KOPT-K1 (cell line): ENCODE measurements around the gene PITPNM3.
"Not testable (repeated sequence)": the region's sequence is repeated elsewhere in the genome, so short reads cannot be mapped to it uniquely, and the experiment has no call there.

Source experiments
- H3K27ac ChIP-seq: fragments of 200-600 bp; sonication (generic); 2 replicates; pipeline ENCODE4 v1.5.1; 2016; ENCODE audit warnings: antibody characterized with exemption, mild to moderate bottlenecking, low read depth, low read length; ENCODE audit not compliant: poor library complexity, severe bottlenecking
- H3K36me3 ChIP-seq: fragments of 200-600 bp; sonication (generic); 2 replicates; pipeline ENCODE4 v1.5.1; 2017; ENCODE audit warnings: antibody characterized with exemption, mild to moderate bottlenecking, low read length, moderate library complexity; ENCODE audit not compliant: insufficient read depth
- H3K9me3 ChIP-seq: fragments of 200-600 bp; sonication (generic); 2 replicates; pipeline ENCODE4 v1.5.1; 2017; ENCODE audit warnings: antibody characterized with exemption, low read length, mild to moderate bottlenecking; ENCODE audit not compliant: insufficient read depth, poor library complexity, severe bottlenecking

PITPNM3 gene

DNA sequence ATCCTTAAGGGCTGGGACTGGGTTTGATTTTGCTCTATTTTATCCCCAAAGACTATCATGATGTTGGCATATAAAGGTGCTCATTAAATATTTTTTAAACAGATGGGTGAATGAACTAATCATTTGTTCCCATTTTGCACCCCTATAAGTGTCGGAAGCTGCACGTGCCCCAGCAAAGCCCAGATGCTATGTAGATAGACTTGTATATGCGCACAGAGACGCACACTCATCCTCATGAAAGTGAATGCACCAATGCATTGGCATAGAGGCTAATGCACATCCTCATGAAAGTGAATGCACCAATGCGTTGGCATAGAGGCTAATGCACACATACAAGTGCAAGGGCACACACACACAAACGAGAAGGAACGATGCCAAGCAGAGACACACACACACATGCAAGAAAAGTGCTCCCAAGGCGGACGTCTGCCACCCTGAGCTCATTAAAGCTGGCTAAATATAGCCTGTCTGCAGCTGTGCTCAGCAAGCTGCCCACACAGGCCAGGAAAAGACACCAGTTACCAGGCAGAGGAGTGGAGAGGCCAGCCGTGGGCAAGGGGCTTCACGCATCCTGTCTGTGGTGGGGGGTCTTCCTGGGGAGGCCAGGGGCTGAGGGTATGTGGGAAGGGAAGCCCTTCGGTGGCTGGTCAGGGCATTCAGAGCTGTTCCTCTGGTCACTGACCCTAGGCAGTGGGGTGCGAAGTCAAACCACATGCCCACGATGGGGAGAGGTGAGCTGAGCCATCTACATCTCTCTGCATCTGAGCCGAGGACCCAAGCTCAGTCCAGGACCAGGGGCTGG, 59.5 kb downstream of the PITPNM3 start:
- Histone ChIP-seq H3K36me3 (no peaks in the 10 kb centered on the region), H3K27ac (no peak overlapping the region), H3K9me3 (no peaks in the 10 kb centered on the region)

- H3K27ac ChIP-seq: no peak overlapping the region
- no peaks in the 10 kb centered on the region for H3K9me3 ChIP-seq
- H3K36me3 ChIP-seq: no peaks in the 10 kb centered on the region
Measured at GRCh38 chr17:6496116-6496481, 60.3 kb downstream of the PITPNM3 start.

DNA sequence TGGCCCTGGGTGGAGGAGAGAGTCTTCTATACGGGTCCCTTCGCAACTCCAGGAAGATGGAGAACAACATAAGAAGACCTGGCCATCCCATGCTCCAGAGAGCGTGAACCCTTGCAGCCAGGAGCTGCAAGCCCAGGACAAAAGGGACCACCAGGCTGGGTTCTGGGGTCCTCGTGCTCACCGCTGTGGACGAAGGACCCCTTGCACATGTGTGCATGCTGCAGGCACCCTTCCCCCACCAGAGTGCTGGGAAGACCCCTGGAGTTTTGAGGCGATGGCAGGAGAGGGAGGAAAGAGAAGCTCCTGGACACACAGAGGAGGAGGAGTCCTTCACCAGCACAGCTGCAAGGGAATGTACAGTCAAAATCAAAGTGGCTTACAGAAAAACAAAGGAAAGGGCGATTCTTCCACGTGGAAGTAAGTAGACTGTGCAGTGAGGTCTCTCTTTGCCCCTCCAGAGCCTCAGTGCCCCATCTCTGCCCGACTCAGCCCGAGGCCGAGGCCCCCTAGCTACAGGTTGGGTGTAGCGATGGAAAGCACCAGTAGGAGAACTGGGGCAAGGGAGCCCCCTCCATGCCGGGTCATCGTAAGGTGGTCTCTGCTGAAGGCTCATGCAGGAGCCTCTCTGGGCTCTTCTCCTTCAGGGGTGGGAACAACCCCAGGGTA, 60.8 kb downstream of the PITPNM3 start:
- Histone ChIP-seq H3K27ac (no peak overlapping the region), H3K36me3 (no peaks in the 10 kb centered on the region), H3K9me3 (no peaks in the 10 kb centered on the region)

- Histone ChIP-seq H3K9me3 (no peaks in the 10 kb centered on the region), H3K27ac (no peak overlapping the region), H3K36me3 (no peaks in the 10 kb centered on the region)
Measured at GRCh38 chr17:6494239-6494941, 62.0 kb downstream of the PITPNM3 start.

DNA sequence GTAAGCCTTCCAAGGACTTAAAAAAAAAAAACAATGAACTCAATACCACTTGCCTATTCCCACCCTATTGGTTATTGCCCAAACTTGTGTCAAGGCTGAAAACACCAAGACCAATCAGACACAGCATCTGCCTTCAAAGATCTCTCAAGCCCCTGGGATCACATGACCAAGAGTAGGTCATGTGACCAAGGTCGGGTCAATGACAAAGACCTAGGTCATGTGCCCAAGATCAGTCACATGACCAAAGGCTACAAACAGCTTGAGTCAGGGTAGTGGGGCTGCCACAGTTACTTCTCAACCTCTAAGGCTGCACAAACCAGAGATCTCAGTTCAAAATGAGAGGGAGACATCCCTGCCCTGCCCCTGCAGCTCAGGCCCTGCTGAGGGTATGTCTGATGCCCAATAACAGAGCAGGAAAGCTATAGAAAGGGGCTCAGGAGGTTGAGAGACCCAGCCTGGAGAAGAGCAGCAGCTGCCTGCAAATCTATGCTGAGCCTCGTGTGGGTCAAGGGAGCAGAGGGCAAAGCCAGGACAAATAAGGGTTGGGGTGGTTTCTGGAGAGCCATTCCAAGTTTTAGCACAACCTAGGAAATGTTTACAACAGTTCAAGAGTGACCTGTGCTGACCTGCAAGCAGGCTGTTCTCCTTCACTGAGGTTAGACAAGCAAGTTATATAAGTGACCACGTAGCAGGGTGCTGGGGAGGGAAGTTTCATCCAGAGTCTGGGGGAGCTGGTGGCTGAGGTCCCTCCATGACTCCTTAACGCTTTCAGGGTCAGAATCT, 63.3 kb downstream of the PITPNM3 start:
- H3K9me3 ChIP-seq: no peaks in the 10 kb centered on the region
- no peaks in the 10 kb centered on the region for H3K36me3 ChIP-seq
- no peak overlapping the region for H3K27ac ChIP-seq

DNA sequence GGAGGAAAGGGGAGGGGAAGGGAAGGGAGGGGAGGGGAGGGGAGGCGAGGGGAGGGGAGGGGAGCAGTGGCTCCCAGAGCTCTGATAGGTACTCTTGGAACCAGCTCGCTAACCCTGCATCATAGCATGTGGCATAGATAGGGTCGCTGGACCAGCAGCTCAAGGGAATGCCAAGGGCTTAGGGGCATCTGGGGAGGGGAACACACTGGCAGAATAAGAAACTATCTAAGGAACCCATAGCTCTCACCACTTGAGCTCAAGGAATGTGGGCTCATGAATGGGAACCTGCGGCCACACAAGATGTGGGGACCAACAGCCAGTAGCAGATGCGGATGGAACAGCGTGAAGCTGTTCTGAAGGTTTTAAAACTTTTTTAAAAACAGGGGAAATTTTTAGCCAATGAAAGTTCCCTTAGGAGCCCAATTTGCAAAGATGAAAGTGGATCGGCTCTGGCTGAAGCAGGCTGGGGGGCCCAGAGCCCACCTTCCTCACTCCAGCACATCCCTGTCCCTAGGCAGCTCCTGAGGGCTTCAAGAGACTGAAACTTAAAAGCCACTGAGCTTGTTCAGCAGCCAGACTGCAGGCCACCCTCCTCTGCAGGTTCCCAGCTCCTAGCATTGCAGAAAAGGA, 65.2 kb downstream of the PITPNM3 start:
- Histone ChIP-seq H3K27ac (no peak overlapping the region), H3K9me3 (no peaks in the 10 kb centered on the region), H3K36me3 (no peaks in the 10 kb centered on the region)

- H3K9me3 ChIP-seq: no peaks in the 10 kb centered on the region
- no peak overlapping the region for H3K27ac ChIP-seq
- H3K36me3 ChIP-seq: no peaks in the 10 kb centered on the region
Measured at GRCh38 chr17:6489016-6489550, 67.3 kb downstream of the PITPNM3 start.

- Histone ChIP-seq H3K27ac (no peak overlapping the region), H3K9me3 (no peaks in the 10 kb centered on the region), H3K36me3 (no peaks in the 10 kb centered on the region)
Measured at GRCh38 chr17:6488008-6488539, 68.3 kb downstream of the PITPNM3 start.

GRCh38 chr17:6487251-6488007, 68.9 kb downstream of the PITPNM3 start:
- Histone ChIP-seq H3K9me3 (no peaks in the 10 kb centered on the region), H3K36me3 (no peaks in the 10 kb centered on the region), H3K27ac (no peak overlapping the region)

- H3K36me3 ChIP-seq: no peaks in the 10 kb centered on the region
- no peak overlapping the region for H3K27ac ChIP-seq
- no peaks in the 10 kb centered on the region for H3K9me3 ChIP-seq
Measured at GRCh38 chr17:6485646-6486412, 70.5 kb downstream of the PITPNM3 start.

GRCh38 chr17:6483507-6483906, 72.8 kb downstream of the PITPNM3 start:
- H3K9me3 ChIP-seq: no peaks in the 10 kb centered on the region
- H3K36me3 ChIP-seq: no peaks in the 10 kb centered on the region
- H3K27ac ChIP-seq: no peak overlapping the region

DNA sequence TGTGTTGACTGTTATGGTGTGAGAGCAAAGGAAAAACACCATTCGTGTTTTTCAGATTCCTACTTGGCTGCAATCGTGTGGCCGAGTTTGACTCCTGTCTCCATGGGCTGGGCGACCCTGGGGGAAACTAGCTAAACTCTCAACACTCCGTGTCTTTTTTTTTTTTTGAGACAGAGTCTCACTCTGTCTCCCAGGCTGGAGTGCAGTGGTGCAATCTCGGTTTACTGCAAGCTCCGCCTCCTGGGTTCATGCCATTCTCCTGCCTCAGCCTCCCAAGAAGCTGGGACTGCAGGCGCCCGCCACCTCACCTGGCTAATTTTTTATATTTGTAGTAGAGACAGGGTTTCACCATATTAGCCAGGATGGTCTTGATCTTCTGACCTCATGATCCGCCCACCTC, 73.6 kb downstream of the PITPNM3 start:
- H3K27ac ChIP-seq, H3K9me3 ChIP-seq: not testable (repeated sequence)

GRCh38 chr17:6482105-6482455, 74.3 kb downstream of the PITPNM3 start:
- H3K36me3 ChIP-seq: no peaks in the 10 kb centered on the region
- no peak overlapping the region for H3K27ac ChIP-seq
- no peaks in the 10 kb centered on the region for H3K9me3 ChIP-seq

More for the DNA sequence above, 73.6 kb downstream of the PITPNM3 start:
- H3K36me3 ChIP-seq: not testable (repeated sequence)
